Calu3 (cell line): ENCODE results near the gene COL4A4. TPM values are rescaled to one million over a fixed set of nuclear protein-coding genes. Genes with fewer than 3 reads are reported as not detected.

Experiments
- Bru-seq: library from RNA; stranded (reverse); fragments of 400-500 nt; gene quantifications from one replicate; lab custom pipeline; 2021; lab: Mats Ljungman, UMichigan
- BruChase-seq, 2 experiments: library from RNA; stranded (reverse); fragments of 400-500 nt; gene quantifications; one replicate each; lab custom pipeline; 2021; lab: Mats Ljungman, UMichigan
- BruUV-seq: library from RNA; stranded (reverse); fragments of 400-500 nt; replicated peaks from 2 replicates; lab custom pipeline; 2021; lab: Mats Ljungman, UMichigan
- CTCF ChIA-PET: fragments of 300-600 bp; sonication (Branson Sonifier 250); formaldehyde crosslinking; loops from one replicate; lab custom pipeline; 2022; ENCODE audit warnings: antibody characterized with exemption; lab: Charles Lee
- DNase-seq: peaks from one replicate; pipeline ENCODE4 v3.0.0; 2022
- H3K27ac Mint-ChIP-seq: one replicate; pipeline ENCODE4 v1.8.0; 2022; ENCODE audit warnings: mixed read lengths; ENCODE audit not compliant: unreplicated experiment
- H3K27me3 Mint-ChIP-seq: one replicate; pipeline ENCODE4 v1.8.0; 2022; ENCODE audit warnings: mixed read lengths; ENCODE audit not compliant: unreplicated experiment
- H3K36me3 Mint-ChIP-seq: one replicate; pipeline ENCODE4 v1.8.0; 2022; ENCODE audit warnings: mild to moderate bottlenecking, moderate library complexity, mixed read lengths; ENCODE audit not compliant: insufficient read depth, unreplicated experiment
- H3K4me1 Mint-ChIP-seq: one replicate; pipeline ENCODE4 v1.8.0; 2022; ENCODE audit warnings: mild to moderate bottlenecking, low read depth, mixed read lengths; ENCODE audit not compliant: unreplicated experiment
- H3K4me3 Mint-ChIP-seq: one replicate; pipeline ENCODE4 v1.8.0; 2022; ENCODE audit warnings: mild to moderate bottlenecking, low read depth, moderate library complexity, mixed read lengths; ENCODE audit not compliant: unreplicated experiment
- H3K9me3 Mint-ChIP-seq: one replicate; pipeline ENCODE4 v1.8.0; 2022; ENCODE audit warnings: low read depth, mixed read lengths; ENCODE audit not compliant: unreplicated experiment
- CTCF ChIP-seq: fragments of 200-600 bp; IDR thresholded peaks from one replicate; pipeline ENCODE4 v1.8.0; 2022; ENCODE audit warnings: antibody characterized with exemption; ENCODE audit not compliant: unreplicated experiment
- intact Hi-C: fragments of 100-400 bp; cut with micrococcal nuclease; formaldehyde crosslinking; loops from one replicate; pipeline ENCODE4 v1.10.0; 2022; ENCODE audit not compliant: unreplicated experiment
- long read RNA-seq: library from polyadenylated mRNA; stranded (forward); transcript quantifications from one replicate; pipeline ENCODE4 v2.0.0, GENCODE V29; 2022
- total RNA-seq: library from RNA; stranded (reverse); gene quantifications from 2 replicates; pipeline ENCODE4 v1.2.3, GENCODE V29; 2022

Gene COL4A4
- total RNA-seq = 17.2 and 19.4 TPM in 2 replicates
- percentile 74 among the genes with signal in this experiment for Bru-seq, nascent RNA
- percentile 57 among the genes with signal in this experiment for BruChase-seq, experiment 1, labeled RNA remaining after a 6-hour chase
- percentile 68 among the genes with signal in this experiment for BruChase-seq, experiment 2, labeled RNA remaining after a 2-hour chase
- long read RNA-seq, partial matches to known transcripts = 3 of 11 reads
- long read RNA-seq, other reads (novel, unspliced or antisense) = 8 of 11 reads

GRCh38 chr2:227163998-227164762 lies at the start of gene COL4A4, which contains the start of gene COL4A3:
TSS of gene COL4A4 (minus strand) at chr2:227164205. CDS start at chr2:227147483, 16,722 bp downstream.
TSS of gene COL4A3 (plus strand) at chr2:227164624. CDS start at chr2:227164727, 103 bp downstream.
- BruUV-seq = no TSS peak
- Mint-ChIP-seq H3K36me3 (peaks cover 22% of the 10 kb centered on the region), H3K27me3 (no peaks in the 10 kb centered on the region), H3K4me3 (peak within 1 kb of the TSS; percentile 90), H3K9me3 (no peaks in the 10 kb centered on the region), H3K27ac (peak within 1 kb of the TSS; percentile 64), H3K4me1 (peaks cover 39% of the 10 kb centered on the region)
- intact Hi-C loops = loop anchor here (2.0 kb wide), 1 partner anchor 17 kb away; no protein-coding TSS in a partner anchor
- CTCF ChIA-PET = interaction anchor here (1.0 to 1.4 kb wide), 3 partner anchors 11 to 74 kb away, joined by 3 to 5 read pairs (median 3); no protein-coding TSS in a partner anchor
- DNase-seq = peak; percentile 82
- no peak for TF ChIP-seq CTCF

- Mint-ChIP-seq H3K4me3 (no peak overlapping the region), H3K36me3 (no peaks in the 10 kb centered on the region), H3K27me3 (no peaks in the 10 kb centered on the region), H3K9me3 (no peaks in the 10 kb centered on the region), H3K4me1 (peaks cover 8% of the 10 kb centered on the region), H3K27ac (no peak overlapping the region)
- intact Hi-C loops = no loop called here
- CTCF ChIA-PET = no interaction called here
- no peak for TF ChIP-seq CTCF
- BruUV-seq = no TSS peak
- DNase-seq = no peak
Observed at GRCh38 chr2:227207573-227207972, 43.6 kb upstream of the COL4A4 start.

GRCh38 chr2:227206406-227206805 lies 42.4 kb upstream of the COL4A4 start:
- H3K27ac Mint-ChIP-seq = no peak overlapping the region
- no TSS peak for BruUV-seq
- DNase-seq = no peak
- no peaks in the 10 kb centered on the region for H3K27me3 Mint-ChIP-seq
- H3K36me3 Mint-ChIP-seq = no peaks in the 10 kb centered on the region
- CTCF ChIA-PET = no interaction called here
- TF ChIP-seq CTCF = no peak
- peaks cover 8% of the 10 kb centered on the region for H3K4me1 Mint-ChIP-seq
- H3K4me3 Mint-ChIP-seq = no peak overlapping the region
- intact Hi-C loops = no loop called here
- no peaks in the 10 kb centered on the region for H3K9me3 Mint-ChIP-seq

GRCh38 chr2:227205701-227206100 lies 41.7 kb upstream of the COL4A4 start:
- no peak for DNase-seq
- Mint-ChIP-seq H3K27me3 (no peaks in the 10 kb centered on the region), H3K36me3 (no peaks in the 10 kb centered on the region), H3K9me3 (no peaks in the 10 kb centered on the region), H3K4me1 (peaks cover 8% of the 10 kb centered on the region), H3K27ac (no peak overlapping the region), H3K4me3 (no peak overlapping the region)
- intact Hi-C loops = no loop called here
- CTCF ChIA-PET = no interaction called here
- no peak for TF ChIP-seq CTCF
- BruUV-seq = no TSS peak
